Vagina (tissue), 2 donors: ENCODE data around the gene KDM4B. TPM values are rescaled to one million over a fixed set of nuclear protein-coding genes. Genes with fewer than 3 reads are reported as not detected.
A peak's percentile ranks its signal among the peaks of the same experiment; 100 is the strongest.

Experiments used
- DNase-seq, 2 donors: peaks; one replicate each; pipeline ENCODE4 v3.0.0-alpha.2; 2017; ENCODE audit errors: extremely low spot score in 2 of 2
- H3K27ac ChIP-seq: fragments of 200-600 bp; sonication (generic); one replicate; pipeline ENCODE4 v1.5.1; 2019
- H3K27me3 ChIP-seq: fragments of 200-600 bp; sonication (generic); one replicate; pipeline ENCODE4 v1.5.1; 2019
- H3K36me3 ChIP-seq, 2 donors: fragments of 200-600 bp; sonication (generic); one replicate each; pipeline ENCODE4 v1.5.1; 2017 to 2019
- H3K4me1 ChIP-seq: fragments of 200-600 bp; sonication (generic); one replicate; pipeline ENCODE4 v1.5.1; 2019
- H3K4me3 ChIP-seq, 2 donors: fragments of 200-600 bp; sonication (generic); 1 replicate in 1 of 2; 2 replicates in 1 of 2; pipeline ENCODE4 v1.5.1; 2016 to 2019
- H3K9me3 ChIP-seq: fragments of 200-600 bp; sonication (generic); one replicate; pipeline ENCODE4 v1.5.1; 2019
- CTCF ChIP-seq, 3 experiments: fragments of 450-650 bp in 2 of 3; fragments of 200-600 bp in 1 of 3; sonication (generic) in 1 of 3; IDR thresholded peaks; one replicate each; pipeline ENCODE4 v1.5.1; 2017 to 2019; ENCODE audit warnings: antibody characterized with exemption in 3 of 3, mild to moderate bottlenecking in 2 of 3, moderate library complexity in 2 of 3
- POLR2A ChIP-seq, 2 donors: fragments of 450-650 bp; IDR thresholded peaks; one replicate each; pipeline ENCODE4 v1.6.1; 2017; ENCODE audit warnings: antibody characterized with exemption in 2 of 2, mild to moderate bottlenecking in 2 of 2, moderate library complexity in 2 of 2
- POLR2AphosphoS5 ChIP-seq, 2 donors: sonication (generic); formaldehyde crosslinking; IDR thresholded peaks; one replicate each; pipeline ENCODE4 v1.9.0; 2017; ENCODE audit warnings: antibody characterized with exemption in 2 of 2, mild to moderate bottlenecking in 2 of 2, low read depth in 1 of 2; ENCODE audit not compliant: insufficient read depth in 1 of 2
- intact Hi-C: fragments of 100-400 bp; cut with DNase I; formaldehyde crosslinking; loops from one replicate; pipeline ENCODE4 v1.15.1; 2023
- total RNA-seq: library from RNA; depleted of rRNA; stranded (reverse); fragments of >200 nt; gene quantifications from one replicate; pipeline ENCODE4 v1.2.3, GENCODE V29; 2016

Gene KDM4B
- total RNA-seq, 1 donor from 2014 or later = 59.7 TPM

DNA sequence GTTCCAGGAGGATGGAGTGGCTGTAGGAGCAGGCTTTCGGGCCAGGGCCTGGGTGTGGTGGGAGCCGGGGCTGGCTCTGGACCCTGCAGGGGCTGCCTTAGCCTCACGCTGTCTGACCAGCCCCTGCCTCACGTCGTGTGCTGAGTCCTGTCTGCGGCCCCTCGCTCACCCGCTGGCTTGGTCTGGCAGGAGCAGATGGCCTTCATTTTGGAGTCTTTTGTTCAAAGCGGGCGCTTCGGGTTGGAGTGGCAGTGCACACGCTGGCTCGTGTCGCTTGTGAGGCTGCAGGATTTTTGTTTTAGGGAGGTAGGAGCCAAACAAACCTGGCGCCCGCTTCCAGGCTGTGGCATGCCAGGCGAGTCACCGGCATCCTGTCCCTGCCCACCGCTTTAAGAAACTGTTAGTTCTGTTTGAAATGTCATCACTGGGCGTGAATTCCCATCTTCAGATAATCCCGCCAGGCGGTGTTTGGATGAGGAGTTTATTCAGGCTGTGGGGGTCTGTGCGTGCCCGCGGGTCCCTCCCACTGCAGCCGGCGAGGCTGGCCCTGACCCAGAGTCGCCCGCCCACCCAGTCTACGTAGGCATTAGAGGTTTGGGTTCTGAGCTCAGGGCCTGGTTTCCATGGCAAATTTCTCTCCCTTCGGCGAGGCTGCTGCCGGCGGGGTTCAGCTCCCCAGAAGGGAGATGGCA lies 89.8 kb downstream of the KDM4B start:
- Histone ChIP-seq H3K27me3 (no peaks in the 10 kb centered on the region), H3K36me3 (peaks cover 0 to 22% of the 10 kb centered on the region in 2 donors), H3K27ac (peak overlapping the region; percentile 27), H3K4me1 (peaks cover 41% of the 10 kb centered on the region), H3K9me3 (no peaks in the 10 kb centered on the region), H3K4me3 (peak overlapping the region in 1 of 2 donors; percentile 7)
- DNase-seq = no peak
- TF ChIP-seq POLR2A (IDR thresholded peaks at IDR 0.05) = no peak
- no peak for TF ChIP-seq CTCF (IDR thresholded peaks at IDR 0.05)
- TF ChIP-seq POLR2AphosphoS5 (IDR thresholded peaks at IDR 0.05; ENCODE audit: insufficient read depth in 1 of 2, low read depth in 1 of 2) = no peak
- intact Hi-C loops = no loop called here

DNA sequence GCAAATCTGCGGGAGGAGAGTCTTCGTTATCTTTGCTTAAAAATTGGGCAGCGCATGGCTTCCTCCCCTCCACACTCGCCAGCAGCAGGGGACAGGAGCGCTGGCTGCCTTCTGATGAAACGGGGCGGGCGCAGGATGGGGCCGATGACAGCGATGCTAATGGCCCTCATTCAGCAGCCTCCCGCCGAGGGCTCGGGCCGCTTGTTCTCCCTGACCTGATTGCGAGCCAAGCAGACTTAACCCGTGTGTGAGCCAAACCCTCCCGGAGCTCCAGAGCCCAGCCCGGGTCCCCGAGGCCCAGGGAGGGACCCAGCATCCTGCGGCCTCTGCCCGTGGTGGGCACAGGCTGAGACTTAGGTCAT lies 90.3 kb downstream of the KDM4B start:
- Histone ChIP-seq H3K27ac (peak overlapping the region; percentile 27), H3K9me3 (no peaks in the 10 kb centered on the region), H3K4me3 (peak overlapping the region in 1 of 2 donors; percentile 7), H3K4me1 (peaks cover 41% of the 10 kb centered on the region), H3K36me3 (peaks cover 0 to 22% of the 10 kb centered on the region in 2 donors), H3K27me3 (no peaks in the 10 kb centered on the region)
- no peak for DNase-seq
- TF ChIP-seq POLR2A (IDR thresholded peaks at IDR 0.05) (no peak), POLR2AphosphoS5 (IDR thresholded peaks at IDR 0.05; ENCODE audit: insufficient read depth in 1 of 2, low read depth in 1 of 2) (peak in 1 of 2 donors; percentile 36)
- intact Hi-C loops = no loop called here

GRCh38 chr19:5059793-5060192 lies 90.9 kb downstream of the KDM4B start:
- Histone ChIP-seq H3K27me3 (no peaks in the 10 kb centered on the region), H3K27ac (peak overlapping the region; percentile 59), H3K36me3 (peaks cover 0 to 18% of the 10 kb centered on the region in 2 donors), H3K9me3 (no peaks in the 10 kb centered on the region), H3K4me3 (no peak overlapping the region), H3K4me1 (peaks cover 41% of the 10 kb centered on the region)
- intact Hi-C loops = no loop called here
- no peak for DNase-seq
- TF ChIP-seq POLR2A (IDR thresholded peaks at IDR 0.05) = no peak
- no peak for TF ChIP-seq CTCF (IDR thresholded peaks at IDR 0.05)
- no peak for TF ChIP-seq POLR2AphosphoS5 (IDR thresholded peaks at IDR 0.05; ENCODE audit: insufficient read depth in 1 of 2, low read depth in 1 of 2)

- no peak for TF ChIP-seq CTCF (IDR thresholded peaks at IDR 0.05)
- TF ChIP-seq POLR2A (IDR thresholded peaks at IDR 0.05) = no peak
- no peak for TF ChIP-seq POLR2AphosphoS5 (IDR thresholded peaks at IDR 0.05; ENCODE audit: insufficient read depth in 1 of 2, low read depth in 1 of 2)
- no peak overlapping the region for H3K4me3 ChIP-seq
- DNase-seq = no peak
- no peaks in the 10 kb centered on the region for H3K9me3 ChIP-seq
- H3K36me3 ChIP-seq = peaks cover 0 to 10% of the 10 kb centered on the region in 2 donors
- peaks cover 46% of the 10 kb centered on the region for H3K4me1 ChIP-seq
- H3K27ac ChIP-seq = no peak overlapping the region
- intact Hi-C loops = no loop called here
- no peaks in the 10 kb centered on the region for H3K27me3 ChIP-seq
These were observed 93.3 kb downstream of the KDM4B start for GRCh38 chr19:5062195-5062594.

- H3K36me3 ChIP-seq = peaks cover 0 to 4% of the 10 kb centered on the region in 2 donors
- no peak overlapping the region for H3K27ac ChIP-seq
- intact Hi-C loops = no loop called here
- DNase-seq = no peak
- H3K4me3 ChIP-seq = no peak overlapping the region
- TF ChIP-seq POLR2A (IDR thresholded peaks at IDR 0.05) (no peak), CTCF (IDR thresholded peaks at IDR 0.05) (no peak), POLR2AphosphoS5 (IDR thresholded peaks at IDR 0.05; ENCODE audit: insufficient read depth in 1 of 2, low read depth in 1 of 2) (no peak)
- peaks cover 50% of the 10 kb centered on the region for H3K4me1 ChIP-seq
- no peaks in the 10 kb centered on the region for H3K9me3 ChIP-seq
- no peaks in the 10 kb centered on the region for H3K27me3 ChIP-seq
These were observed 93.9 kb downstream of the KDM4B start for GRCh38 chr19:5062799-5063198.
